ENCODE results near the gene CACYBP.

GRCh38 chr1:174953285-174954072 lies 46.3 kb upstream of the CACYBP start:
- no peak for TF ChIP-seq CTCF (conservative IDR thresholded peaks at IDR 0.05; ENCODE audit: low read depth, low read length)
- TF ChIP-seq EZH2phosphoT487 (IDR thresholded peaks at IDR 0.05; ENCODE audit: borderline replicate concordance, low read length), result no peak
- TF ChIP-seq EZH2 (IDR thresholded peaks at IDR 0.05; ENCODE audit: low read length, unreplicated experiment), result no peak

Data from PC-3 (cell line).